Ascending aorta (tissue), 2 donors: ENCODE data around the gene SAXO2. TPM values are rescaled to one million over a fixed set of nuclear protein-coding genes. Genes with fewer than 3 reads are reported as not detected.
"Not testable (repeated sequence)": the region's sequence is repeated elsewhere in the genome, so short reads cannot be mapped to it uniquely, and the experiment has no call there.

ENCODE experiments used
- DNase-seq, 2 donors: peaks; one replicate each; pipeline ENCODE4 v3.0.0-alpha.2; 2019; ENCODE audit warnings: low spot score in 2 of 2
- H3K27ac ChIP-seq, 2 donors: fragments of 200-600 bp; sonication (generic); one replicate each; pipeline ENCODE4 v1.5.1; 2016 to 2017; ENCODE audit warnings: mild to moderate bottlenecking in 1 of 2
- H3K27me3 ChIP-seq: fragments of 200-600 bp; sonication (generic); one replicate; pipeline ENCODE4 v1.5.1; 2017
- H3K36me3 ChIP-seq, 2 donors: fragments of 200-600 bp; sonication (generic); one replicate each; pipeline ENCODE4 v1.5.1; 2016
- H3K4me1 ChIP-seq, 2 donors: fragments of 200-600 bp; sonication (generic); one replicate each; pipeline ENCODE4 v1.5.1; 2016 to 2017; ENCODE audit warnings: mild to moderate bottlenecking in 1 of 2
- H3K4me3 ChIP-seq, 2 donors: fragments of 200-600 bp; sonication (generic); one replicate each; pipeline ENCODE4 v1.5.1; 2016 to 2017; ENCODE audit warnings: mild to moderate bottlenecking in 1 of 2
- H3K9me3 ChIP-seq, 2 donors: fragments of 200-600 bp; sonication (generic); one replicate each; pipeline ENCODE4 v1.5.1; 2016
- CTCF ChIP-seq, 3 experiments: fragments of 200-600 bp in 2 of 3; fragments of 450-650 bp in 1 of 3; sonication (generic) in 2 of 3; IDR thresholded peaks; one replicate each; pipeline ENCODE4 v1.5.1; 2016 to 2019; ENCODE audit warnings: antibody characterized with exemption in 3 of 3, mild to moderate bottlenecking in 1 of 3, moderate library complexity in 1 of 3
- intact Hi-C: fragments of 100-400 bp; cut with DNase I; formaldehyde crosslinking; loops from one replicate; pipeline ENCODE4 v1.15.1; 2023
- total RNA-seq: library from RNA; depleted of rRNA; stranded (reverse); fragments of >200 nt; gene quantifications from one replicate; pipeline ENCODE4 v1.1.0, GENCODE V29; 2016

Gene SAXO2
- total RNA-seq, 1 donor from 2014 or later: not detected

GRCh38 chr15:82314769-82315518 is 52.3 kb downstream of the SAXO2 start:
- Histone ChIP-seq H3K4me1 (no peaks in the 10 kb centered on the region), H3K27ac (no peak overlapping the region), H3K4me3 (no peak overlapping the region), H3K36me3 (no peaks in the 10 kb centered on the region), H3K27me3 (no peaks in the 10 kb centered on the region), H3K9me3 (no peaks in the 10 kb centered on the region)
- no peak for DNase-seq
- intact Hi-C loops: no loop called here
- TF ChIP-seq CTCF (IDR thresholded peaks at IDR 0.05): no peak

- Histone ChIP-seq H3K27ac (no peak overlapping the region), H3K27me3 (no peaks in the 10 kb centered on the region), H3K36me3 (no peaks in the 10 kb centered on the region), H3K4me3 (no peak overlapping the region), H3K9me3 (no peaks in the 10 kb centered on the region), H3K4me1 (no peaks in the 10 kb centered on the region)
- intact Hi-C loops: no loop called here
- no peak for TF ChIP-seq CTCF (IDR thresholded peaks at IDR 0.05)
- no peak for DNase-seq
These were observed 53.1 kb downstream of the SAXO2 start for GRCh38 chr15:82315519-82316246.

DNA sequence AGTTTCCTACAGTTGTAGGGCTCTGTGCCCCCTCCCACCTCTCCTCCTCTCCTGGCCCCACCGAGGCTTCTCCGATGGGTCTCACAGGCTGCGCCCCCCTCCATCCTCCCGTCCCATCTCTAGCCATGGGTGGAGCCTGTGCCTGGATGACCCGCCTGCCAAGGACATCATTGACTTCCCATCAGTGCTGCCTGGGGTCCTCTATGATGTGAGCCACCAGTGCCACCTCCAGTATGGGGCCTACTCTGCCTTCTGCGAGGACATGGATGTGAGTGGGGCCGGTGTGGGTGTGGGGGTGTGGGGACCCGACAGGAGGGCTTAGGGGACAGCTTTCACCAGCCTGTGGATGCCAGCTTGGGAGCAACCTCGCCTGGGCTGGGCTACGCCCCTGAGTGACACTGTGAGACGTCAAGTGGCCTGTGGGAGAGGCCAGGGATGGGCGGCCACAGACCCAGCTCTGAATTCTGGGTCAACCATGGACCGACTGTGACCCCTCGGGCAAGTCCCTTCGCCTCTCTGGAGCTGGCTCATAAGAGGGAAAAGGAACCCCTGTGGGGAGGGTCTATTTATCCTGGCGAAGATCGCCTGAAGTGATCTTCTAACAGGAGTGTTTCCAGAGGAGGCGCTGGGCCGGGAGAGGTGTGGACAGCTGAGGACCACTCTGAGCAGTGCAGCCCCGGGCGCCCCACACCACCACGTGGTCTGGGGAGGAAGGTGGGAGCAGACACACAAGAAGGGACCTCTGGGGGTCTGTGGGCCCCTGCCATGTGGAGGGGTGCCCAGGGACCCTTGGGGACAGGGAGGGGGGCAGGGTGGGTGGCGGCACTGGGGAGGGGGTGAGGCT is 53.9 kb downstream of the SAXO2 start:
- H3K4me3 ChIP-seq, H3K36me3 ChIP-seq, H3K27ac ChIP-seq, H3K27me3 ChIP-seq, H3K4me1 ChIP-seq, H3K9me3 ChIP-seq, intact Hi-C loops, DNase-seq: not testable (repeated sequence)

GRCh38 chr15:82317091-82317489 is 54.5 kb downstream of the SAXO2 start:
- Histone ChIP-seq H3K27ac (no peak overlapping the region), H3K4me3 (no peak overlapping the region), H3K9me3 (no peaks in the 10 kb centered on the region), H3K4me1 (no peaks in the 10 kb centered on the region), H3K36me3 (no peaks in the 10 kb centered on the region), H3K27me3 (no peaks in the 10 kb centered on the region)
- no peak for TF ChIP-seq CTCF (IDR thresholded peaks at IDR 0.05)
- intact Hi-C loops: no loop called here
- DNase-seq: no peak

GRCh38 chr15:82317516-82317915 is 54.9 kb downstream of the SAXO2 start:
- not testable (repeated sequence) for DNase-seq

GRCh38 chr15:82318281-82318680 is 55.7 kb downstream of the SAXO2 start:
- H3K4me3 ChIP-seq, intact Hi-C loops, H3K27ac ChIP-seq, H3K36me3 ChIP-seq, H3K9me3 ChIP-seq, DNase-seq, H3K4me1 ChIP-seq, H3K27me3 ChIP-seq: not testable (repeated sequence)

More at GRCh38 chr15:82317516-82317915, 54.9 kb downstream of the SAXO2 start:
- H3K27ac ChIP-seq, H3K4me1 ChIP-seq, H3K36me3 ChIP-seq, H3K27me3 ChIP-seq, H3K9me3 ChIP-seq, H3K4me3 ChIP-seq, intact Hi-C loops: not testable (repeated sequence)

DNA sequence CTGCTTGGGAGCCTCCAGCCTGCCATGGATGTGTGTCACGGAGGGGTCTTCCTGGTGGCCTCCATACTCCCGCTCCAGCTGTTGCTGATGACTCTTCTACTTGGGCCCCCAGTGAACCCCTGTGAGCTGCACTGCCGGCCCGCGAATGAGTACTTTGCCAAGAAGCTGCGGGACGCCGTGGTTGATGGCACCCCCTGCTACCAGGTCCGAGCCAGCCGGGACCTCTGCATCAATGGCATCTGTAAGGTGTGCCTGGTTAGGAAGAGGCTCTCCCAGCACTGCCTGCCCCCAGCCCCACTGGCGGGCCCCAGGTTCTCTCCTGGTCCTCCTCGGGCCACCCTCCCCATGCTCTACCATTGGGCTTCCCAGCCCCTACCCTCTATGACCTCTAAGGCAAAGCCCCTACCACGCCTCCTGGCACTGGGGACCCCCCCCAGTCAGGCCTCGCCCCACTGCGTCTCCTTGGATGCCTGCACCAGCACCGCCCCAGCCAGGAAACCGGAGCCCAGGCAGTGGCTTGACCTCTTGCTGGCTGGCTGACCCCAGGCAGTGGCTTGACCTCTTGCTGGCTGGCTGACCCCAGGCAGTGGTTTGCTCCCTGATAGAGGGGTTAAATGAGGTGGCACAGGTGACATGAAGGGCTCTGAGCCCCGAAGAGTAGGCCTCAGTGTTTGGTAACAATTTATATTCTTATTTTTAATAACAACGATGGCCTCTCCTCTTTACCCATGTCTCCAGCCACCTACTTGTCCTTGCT is 57.1 kb downstream of the SAXO2 start:
- intact Hi-C loops: not testable (repeated sequence)

GRCh38 chr15:82320861-82321260 is 58.2 kb downstream of the SAXO2 start:
- intact Hi-C loops, H3K36me3 ChIP-seq, DNase-seq: not testable (repeated sequence)

More for the DNA sequence above, 57.1 kb downstream of the SAXO2 start:
- H3K27me3 ChIP-seq, DNase-seq, H3K4me1 ChIP-seq, H3K9me3 ChIP-seq, H3K36me3 ChIP-seq, H3K4me3 ChIP-seq, H3K27ac ChIP-seq: not testable (repeated sequence)

GRCh38 chr15:82322488-82322887 is 59.9 kb downstream of the SAXO2 start:
- H3K27ac ChIP-seq, H3K36me3 ChIP-seq, H3K27me3 ChIP-seq, DNase-seq, H3K4me1 ChIP-seq, H3K9me3 ChIP-seq, intact Hi-C loops, H3K4me3 ChIP-seq: not testable (repeated sequence)

More at GRCh38 chr15:82320861-82321260, 58.2 kb downstream of the SAXO2 start:
- H3K4me1 ChIP-seq, H3K27ac ChIP-seq, H3K27me3 ChIP-seq, H3K4me3 ChIP-seq, H3K9me3 ChIP-seq: not testable (repeated sequence)

DNA sequence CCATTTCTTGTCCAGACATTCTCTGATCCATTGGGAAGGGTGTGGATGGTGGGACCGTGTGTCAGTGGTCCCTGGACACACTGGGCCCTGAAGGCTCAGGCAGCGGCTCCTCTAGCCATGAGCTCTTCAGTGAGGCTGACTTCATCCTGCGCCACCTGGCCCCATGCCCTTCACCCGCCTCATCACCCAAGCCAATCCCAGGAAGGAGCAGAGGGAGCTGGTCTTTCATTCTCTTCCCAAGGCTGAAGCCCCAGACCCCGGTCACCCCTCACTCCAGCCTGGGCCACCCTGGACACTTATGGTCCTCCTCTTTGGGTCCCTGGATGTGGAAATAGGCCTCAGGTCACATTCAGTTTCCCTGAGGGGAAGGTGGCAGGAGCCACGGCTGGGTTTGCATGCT is 62.2 kb downstream of the SAXO2 start:
- H3K4me1 ChIP-seq, H3K27ac ChIP-seq, DNase-seq, intact Hi-C loops, H3K4me3 ChIP-seq, H3K36me3 ChIP-seq, H3K27me3 ChIP-seq, H3K9me3 ChIP-seq: not testable (repeated sequence)
